Measurements from ENCODE around the gene DNMT3A. TPM values are rescaled to one million over a fixed set of nuclear protein-coding genes. Genes with fewer than 3 reads are reported as not detected.

Gene DNMT3A
- polyA plus RNA-seq, 3 donors = 70.3 to 74.3 (median 70.4) TPM

GRCh38 chr2:25246001-25246400 lies 95.7 kb downstream of the DNMT3A start:
- DNase-seq (ENCODE audit: low read depth in 3 of 3, low spot score in 2 of 3) = no peak

- DNase-seq (ENCODE audit: low read depth in 3 of 3, low spot score in 2 of 3) = no peak
Observed at GRCh38 chr2:25245141-25245540, 96.6 kb downstream of the DNMT3A start.

DNA sequence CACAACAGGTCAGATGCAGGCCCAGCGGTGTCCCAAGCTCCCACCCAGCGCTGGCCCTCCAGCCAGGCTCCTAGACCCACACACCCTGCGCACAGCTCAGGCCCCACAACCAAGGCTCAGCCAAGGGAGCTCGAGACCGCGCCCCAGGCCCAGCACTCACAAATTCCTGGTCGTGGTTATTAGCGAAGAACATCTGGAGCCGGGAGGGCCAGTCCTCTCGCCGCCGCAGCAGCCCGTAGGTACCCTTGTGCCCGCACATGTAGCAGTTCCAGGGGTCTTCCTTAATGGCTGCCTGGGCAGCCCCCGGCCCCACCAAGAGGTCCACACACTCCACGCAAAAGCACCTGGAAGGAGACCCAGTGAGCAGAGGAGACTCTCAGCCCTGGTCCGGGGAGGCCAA lies 97.7 kb downstream of the DNMT3A start:
- DNase-seq (ENCODE audit: low read depth in 3 of 3, low spot score in 2 of 3) = no peak

DNA sequence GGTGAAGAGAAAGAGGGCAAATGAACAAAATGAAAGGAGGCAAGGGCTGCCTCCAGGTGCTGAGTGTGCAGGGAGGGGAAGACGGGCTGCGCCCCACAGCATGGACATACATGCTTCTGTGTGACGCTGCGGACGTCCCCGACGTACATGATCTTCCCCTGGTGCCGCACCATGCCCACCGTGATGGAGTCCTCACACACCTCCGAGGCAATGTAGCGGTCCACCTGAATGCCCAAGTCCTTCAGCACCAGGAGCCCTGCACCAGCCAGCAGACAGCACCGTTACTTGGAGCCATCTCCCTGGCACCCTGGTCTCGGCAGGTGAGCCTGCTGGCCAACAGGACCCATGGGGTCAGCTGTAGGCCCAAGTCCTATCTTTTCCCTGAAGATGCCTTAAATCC lies 100.3 kb downstream of the DNMT3A start:
- no peak for DNase-seq (ENCODE audit: low read depth in 3 of 3, low spot score in 2 of 3)

GRCh38 chr2:25240636-25241035 lies 101.1 kb downstream of the DNMT3A start:
- DNase-seq (ENCODE audit: low read depth in 3 of 3, low spot score in 2 of 3) = no peak

GRCh38 chr2:25238920-25239319 lies 102.8 kb downstream of the DNMT3A start:
- no peak for DNase-seq (ENCODE audit: low read depth in 3 of 3, low spot score in 2 of 3)

GRCh38 chr2:25237764-25238163 lies 104.0 kb downstream of the DNMT3A start:
- no peak for DNase-seq (ENCODE audit: low read depth in 3 of 3, low spot score in 2 of 3)

- no peak for DNase-seq (ENCODE audit: low read depth in 3 of 3, low spot score in 2 of 3)
Observed at GRCh38 chr2:25236736-25237135, 105.0 kb downstream of the DNMT3A start.

DNA sequence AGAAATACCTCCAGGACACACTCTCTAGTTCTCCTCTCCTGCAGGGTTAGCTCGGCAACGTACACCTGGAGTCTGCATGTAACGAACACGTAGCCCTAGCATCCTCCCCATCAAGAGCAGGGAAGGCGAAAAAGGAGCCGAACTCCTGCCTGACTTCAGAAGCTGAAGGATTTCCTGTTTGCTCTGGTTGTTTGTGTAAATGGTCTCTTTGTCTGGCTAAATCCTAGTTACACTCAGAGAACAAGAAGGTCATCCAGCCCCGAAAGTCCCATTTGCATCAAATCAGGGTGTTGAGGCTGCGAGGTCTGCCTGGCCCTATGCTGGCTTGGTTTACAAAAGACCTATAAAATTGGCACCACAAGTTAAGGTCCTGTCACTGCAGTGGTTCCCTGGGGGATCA lies 107.0 kb downstream of the DNMT3A start:
- DNase-seq (ENCODE audit: low read depth in 3 of 3, low spot score in 2 of 3) = no peak

DNA sequence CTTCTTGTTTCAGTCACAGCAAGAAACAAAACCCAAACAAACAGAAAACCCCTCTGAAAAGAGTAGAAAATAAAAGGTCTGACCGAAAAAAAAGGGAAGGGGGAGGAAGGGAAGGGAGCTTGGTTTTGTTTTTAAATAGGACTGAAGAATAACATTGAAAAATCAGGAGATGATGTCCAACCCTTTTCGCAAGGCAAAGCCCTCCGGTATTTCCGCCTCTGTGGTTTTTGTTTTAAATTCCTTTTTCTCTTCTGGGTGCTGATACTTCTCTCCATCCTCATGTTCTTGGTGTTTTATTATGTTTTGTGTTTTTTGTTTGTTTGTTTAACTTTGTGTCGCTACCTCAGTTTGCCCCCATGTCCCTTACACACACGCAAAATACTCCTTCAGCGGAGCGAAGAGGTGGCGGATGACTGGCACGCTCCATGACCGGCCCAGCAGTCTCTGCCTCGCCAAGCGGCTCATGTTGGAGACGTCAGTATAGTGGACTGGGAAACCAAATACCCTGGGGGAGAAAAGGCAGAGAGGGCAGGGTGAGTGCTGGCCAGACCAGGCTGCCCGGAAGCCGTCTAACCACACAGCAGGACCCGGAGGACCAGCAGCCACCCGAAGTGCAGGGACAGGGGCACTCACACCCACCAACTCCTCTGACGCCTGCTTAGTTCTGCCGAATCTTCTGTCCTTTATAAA lies 107.7 kb downstream of the DNMT3A start:
- no peak for DNase-seq (ENCODE audit: low read depth in 3 of 3, low spot score in 2 of 3)

DNA sequence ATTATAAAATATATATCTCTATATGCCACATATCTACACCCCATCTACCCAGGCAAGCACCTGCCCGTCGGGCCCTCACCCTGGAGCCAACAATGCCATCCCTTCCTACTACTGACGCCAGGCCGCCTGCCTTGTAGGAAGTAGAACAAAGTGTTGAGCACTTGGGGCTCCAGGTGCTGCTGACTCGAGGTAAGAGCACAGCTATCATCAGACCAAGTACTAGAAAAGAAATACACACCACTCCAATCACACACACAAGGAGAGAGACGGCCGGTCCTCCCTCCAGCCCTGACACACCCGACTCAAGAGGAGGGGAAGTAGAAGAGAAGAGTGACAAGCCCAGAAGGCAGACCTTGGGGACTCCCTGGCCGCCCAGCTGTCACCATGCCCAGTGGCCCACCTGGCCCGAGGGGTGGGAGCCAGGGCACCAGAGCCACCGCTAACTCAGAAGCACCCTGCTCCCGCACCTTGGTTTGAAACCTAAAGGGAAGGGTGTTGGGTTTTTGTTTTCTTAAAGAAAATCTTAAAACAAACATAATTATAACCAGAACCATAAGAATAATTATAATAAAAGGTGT lies 109.4 kb downstream of the DNMT3A start:
- DNase-seq (ENCODE audit: low read depth in 3 of 3, low spot score in 2 of 3) = no peak

- no peak for DNase-seq (ENCODE audit: low read depth in 3 of 3, low spot score in 2 of 3)
Observed at GRCh38 chr2:25230948-25231311, 110.8 kb downstream of the DNMT3A start.

DNA sequence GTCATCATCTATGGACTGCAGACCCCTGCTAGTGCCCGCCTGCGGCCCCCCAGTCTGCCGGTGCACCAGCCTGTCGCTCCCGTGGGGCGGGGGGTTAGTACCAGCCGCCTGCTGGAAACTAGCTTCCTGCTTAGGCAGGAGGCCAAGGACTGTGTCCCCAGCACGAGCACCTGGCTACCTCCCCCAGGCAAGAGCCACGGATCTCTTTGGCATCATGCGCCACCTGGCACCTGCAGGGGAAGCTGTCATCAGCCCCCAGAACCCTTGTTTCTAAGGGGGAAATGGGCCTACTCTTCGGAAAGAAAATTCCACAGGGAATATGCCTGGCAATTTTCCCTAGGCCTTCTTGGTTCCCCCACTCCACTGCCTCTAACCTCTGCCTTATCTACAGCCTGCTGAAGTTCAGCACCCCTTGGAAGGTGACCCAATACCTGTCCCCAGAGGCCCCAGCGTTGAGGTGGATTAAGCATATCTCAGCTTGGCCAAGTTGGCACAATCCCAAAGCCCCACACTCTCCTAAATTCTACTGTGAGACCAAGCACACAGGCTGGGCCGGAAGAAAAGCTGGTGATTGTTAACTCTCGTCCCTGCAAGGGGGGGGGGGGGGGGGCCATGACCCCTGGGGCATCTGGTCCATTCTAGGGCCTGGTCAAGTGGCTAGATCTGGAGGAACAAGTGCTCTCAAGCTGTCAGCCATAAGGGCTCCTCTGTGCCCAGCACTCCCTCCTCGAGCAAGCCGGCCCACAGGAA lies 111.4 kb downstream of the DNMT3A start:
- DNase-seq (ENCODE audit: low read depth in 3 of 3, low spot score in 2 of 3) = no peak

DNA sequence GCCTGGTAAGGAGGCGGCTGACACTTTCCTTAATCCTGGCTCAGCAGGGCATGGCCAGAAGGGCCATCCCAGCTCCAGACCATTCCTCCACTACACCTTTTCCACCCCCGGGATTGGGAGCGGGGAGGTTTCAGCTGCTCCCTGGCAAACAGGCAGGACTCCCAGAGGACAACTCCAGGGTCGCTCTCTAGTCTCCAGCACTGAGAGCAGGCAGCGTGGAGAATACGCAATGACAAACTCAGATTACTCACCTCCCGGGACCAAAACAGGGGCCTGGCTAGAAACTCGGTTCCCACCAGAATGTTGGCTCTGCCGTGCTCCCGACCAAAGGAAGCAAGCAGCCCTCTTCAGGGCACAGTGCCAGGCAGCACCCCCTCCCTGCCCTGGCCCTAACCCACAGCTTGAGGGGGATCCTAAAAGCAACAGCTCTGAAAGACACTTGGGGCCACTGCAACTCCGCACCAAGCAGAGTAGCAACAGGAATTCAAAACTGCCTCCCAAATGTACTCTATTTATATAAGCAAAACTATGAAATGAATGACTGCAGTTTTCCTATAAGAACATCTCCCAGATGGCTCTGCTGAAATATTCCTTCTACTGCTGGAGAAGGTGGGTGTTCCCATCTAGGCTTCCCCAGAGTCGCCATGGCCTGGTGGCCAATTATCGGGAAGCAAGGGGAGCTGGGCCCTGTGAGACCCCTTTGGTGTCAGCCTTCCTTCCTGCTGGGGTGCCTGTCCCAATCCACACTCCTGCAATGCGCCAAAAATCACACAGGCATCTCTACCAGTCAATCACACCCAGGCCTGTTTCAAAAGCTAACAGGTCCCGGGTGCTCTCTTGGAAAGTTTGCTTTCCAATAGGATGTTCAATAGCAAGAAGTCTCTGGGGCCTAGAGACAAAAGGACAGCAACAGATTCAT lies 112.2 kb downstream of the DNMT3A start:
- no peak for DNase-seq (ENCODE audit: low read depth in 3 of 3, low spot score in 2 of 3)

DNA sequence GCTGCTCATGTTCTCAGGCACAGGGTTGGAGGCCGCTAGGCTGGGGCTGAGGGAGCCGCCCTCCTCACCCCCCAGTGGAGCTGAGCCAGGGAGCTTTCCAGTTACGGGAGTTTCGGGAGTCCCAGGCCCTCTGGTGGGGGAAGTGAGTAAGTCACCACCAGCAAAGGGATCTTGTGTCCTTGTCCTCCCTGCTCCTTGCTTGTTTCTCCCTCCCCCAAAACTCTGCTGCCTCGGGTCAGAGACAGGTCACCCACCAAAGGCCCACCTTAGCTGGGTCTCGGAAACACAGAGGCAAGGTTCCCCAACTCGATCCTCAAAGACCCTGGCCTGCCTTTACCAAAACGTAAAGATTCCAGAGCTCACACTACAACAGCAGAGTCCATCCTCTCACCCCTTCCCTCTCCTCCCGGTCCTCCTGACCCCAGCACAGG lies 112.9 kb downstream of the DNMT3A start:
- DNase-seq (ENCODE audit: low read depth in 3 of 3, low spot score in 2 of 3) = no peak

GRCh38 chr2:25227576-25227975 lies 114.1 kb downstream of the DNMT3A start:
- DNase-seq (ENCODE audit: low read depth in 3 of 3, low spot score in 2 of 3) = no peak

DNA sequence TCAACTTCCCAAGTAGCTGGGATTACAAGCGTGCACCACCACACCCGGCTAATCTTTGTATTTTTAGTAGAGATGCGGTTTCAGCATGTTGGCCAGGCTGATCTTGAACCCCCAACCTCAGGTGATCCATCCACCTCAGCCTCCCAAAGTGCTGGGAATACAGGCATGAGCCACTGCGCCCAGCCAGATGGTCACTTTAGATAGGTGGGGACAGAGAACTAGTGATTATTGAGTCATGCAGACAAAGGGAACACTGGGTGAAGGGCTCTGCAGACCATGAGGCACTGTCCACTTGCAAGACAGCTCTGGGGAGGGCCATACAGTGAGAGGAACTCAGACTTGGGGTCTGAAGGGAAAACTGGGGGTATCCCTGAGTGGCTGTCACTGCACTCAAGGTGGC lies 114.9 kb downstream of the DNMT3A start:
- no peak for DNase-seq (ENCODE audit: low read depth in 3 of 3, low spot score in 2 of 3)

GRCh38 chr2:25222477-25223121 lies 119.1 kb downstream of the DNMT3A start:
- DNase-seq (ENCODE audit: low read depth in 3 of 3, low spot score in 2 of 3) = no peak

DNA sequence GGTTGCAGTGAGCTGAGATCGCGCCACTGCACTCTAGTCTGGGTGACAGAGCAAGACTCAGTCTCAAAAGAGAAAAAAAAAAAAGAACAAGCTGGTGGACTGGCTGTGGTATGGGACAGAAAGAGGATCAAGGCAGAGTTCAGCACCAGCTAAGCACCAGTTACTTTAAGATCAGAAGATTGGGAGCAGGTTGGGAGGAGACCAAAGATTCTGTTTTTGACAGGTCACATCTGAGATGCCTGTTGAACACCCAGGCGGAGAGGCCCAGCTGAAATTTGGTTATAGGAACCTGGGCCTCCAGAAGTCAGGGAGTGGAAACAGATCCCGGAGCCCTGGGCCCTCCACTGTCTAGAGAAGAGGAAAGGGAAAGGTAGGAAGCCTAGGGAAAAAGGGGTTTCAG lies 120.1 kb downstream of the DNMT3A start:
- no peak for DNase-seq (ENCODE audit: low read depth in 3 of 3, low spot score in 2 of 3)

DNA sequence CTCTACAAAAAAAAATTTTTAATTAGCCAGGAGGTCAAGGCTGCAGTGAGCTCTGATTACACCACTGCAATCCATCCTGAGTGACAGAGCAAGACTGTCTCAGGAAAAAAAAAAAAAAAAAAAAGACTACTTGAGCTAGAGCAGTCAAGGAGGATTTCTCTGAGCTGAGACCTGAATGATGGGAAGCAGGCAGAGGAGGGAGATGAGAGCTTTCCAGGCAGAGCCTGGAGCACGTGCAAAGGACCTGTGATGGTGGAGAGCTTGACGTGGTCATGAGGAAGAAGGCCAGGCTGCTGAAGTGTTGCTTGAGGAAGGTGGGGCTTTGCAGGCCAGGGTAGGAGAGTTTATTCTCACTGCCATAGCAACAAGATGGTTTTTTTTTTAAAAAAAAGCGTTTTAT lies 121.4 kb downstream of the DNMT3A start:
- no peak for DNase-seq (ENCODE audit: low read depth in 3 of 3, low spot score in 2 of 3)

DNA sequence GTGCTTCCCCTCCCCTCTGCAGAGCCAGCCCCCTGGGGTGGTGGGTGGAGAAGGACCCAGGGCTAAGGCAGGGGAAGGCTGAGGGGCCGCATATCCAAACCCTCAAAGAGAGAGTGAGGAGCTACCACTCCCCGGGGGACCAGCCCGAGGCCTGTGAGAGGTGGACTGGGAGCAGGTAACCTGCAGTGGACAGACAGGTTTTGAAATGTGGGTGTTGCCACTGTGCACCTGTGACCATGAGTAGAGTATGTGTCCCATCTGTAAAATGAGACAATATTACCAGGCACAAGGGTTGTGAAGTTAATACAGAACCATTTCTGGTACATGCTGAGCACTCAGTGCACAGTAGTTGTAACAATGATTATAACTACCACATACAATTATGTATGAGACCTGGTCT lies 122.1 kb downstream of the DNMT3A start:
- no peak for DNase-seq (ENCODE audit: low read depth in 3 of 3, low spot score in 2 of 3)

Data from right renal cortex interstitium (tissue), 3 donors.